IPS-18c (cell line): ENCODE measurements around the gene TIMM22.
"Not testable (repeated sequence)": the region's sequence is repeated elsewhere in the genome, so short reads cannot be mapped to it uniquely, and the experiment has no call there.

Experiments
- H3K4me3 ChIP-seq: 2 replicates; pipeline ENCODE4 v1.7.0; 2013; ENCODE audit warnings: low read depth, mild to moderate bottlenecking, low read length, moderate library complexity; ENCODE audit not compliant: insufficient read depth
- H3K9me3 ChIP-seq: one replicate; pipeline ENCODE4 v1.6.1; 2013; ENCODE audit warnings: mild to moderate bottlenecking, low read length, moderate library complexity; ENCODE audit not compliant: control insufficient read depth, insufficient read depth

TIMM22 gene

GRCh38 chr17:1040216-1040600 is 43.3 kb downstream of the TIMM22 start:
- H3K4me3 ChIP-seq: no peak overlapping the region
- H3K9me3 ChIP-seq: no peaks in the 10 kb centered on the region

DNA sequence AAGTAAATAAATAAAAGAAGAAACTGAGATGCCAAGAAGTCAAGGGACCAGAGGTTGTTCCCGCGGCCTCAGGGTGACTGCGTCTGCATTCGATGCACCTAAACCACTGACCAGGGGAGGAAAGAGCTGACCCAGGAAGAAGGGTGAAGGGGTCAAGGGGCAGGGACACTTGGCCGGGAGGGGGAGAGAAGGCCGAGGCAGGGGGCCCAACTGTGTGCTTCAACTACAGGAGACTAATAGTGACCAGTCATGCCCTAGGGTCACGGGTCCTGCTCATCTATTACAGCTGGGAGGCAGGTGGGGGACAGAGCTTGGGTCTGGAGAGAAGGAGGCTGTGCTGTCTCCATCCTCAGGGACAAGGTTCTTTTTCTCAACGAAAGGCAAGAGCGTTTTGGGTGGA is 44.8 kb downstream of the TIMM22 start:
- Histone ChIP-seq H3K9me3 (no peaks in the 10 kb centered on the region), H3K4me3 (no peak overlapping the region)

DNA sequence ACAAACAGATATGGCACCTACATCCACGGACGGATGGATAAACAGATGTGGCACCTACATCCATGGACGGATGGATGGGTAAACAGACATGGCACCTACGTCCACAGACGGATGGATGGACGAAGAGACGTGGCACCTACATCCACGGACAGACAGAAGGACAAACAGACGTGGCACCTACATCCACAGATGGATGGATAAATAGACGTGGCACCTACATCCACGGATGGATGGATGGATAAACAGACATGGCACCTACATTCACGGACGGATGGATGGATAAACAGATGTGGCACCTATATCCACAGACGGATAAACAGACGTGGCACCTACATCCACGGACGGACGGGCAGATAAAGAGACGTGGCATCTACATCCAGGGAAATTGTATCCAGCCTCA is 45.6 kb downstream of the TIMM22 start:
- Histone ChIP-seq H3K4me3 (no peak overlapping the region), H3K9me3 (no peaks in the 10 kb centered on the region)

GRCh38 chr17:1043601-1044251 is 46.8 kb downstream of the TIMM22 start:
- H3K4me3 ChIP-seq: no peak overlapping the region

DNA sequence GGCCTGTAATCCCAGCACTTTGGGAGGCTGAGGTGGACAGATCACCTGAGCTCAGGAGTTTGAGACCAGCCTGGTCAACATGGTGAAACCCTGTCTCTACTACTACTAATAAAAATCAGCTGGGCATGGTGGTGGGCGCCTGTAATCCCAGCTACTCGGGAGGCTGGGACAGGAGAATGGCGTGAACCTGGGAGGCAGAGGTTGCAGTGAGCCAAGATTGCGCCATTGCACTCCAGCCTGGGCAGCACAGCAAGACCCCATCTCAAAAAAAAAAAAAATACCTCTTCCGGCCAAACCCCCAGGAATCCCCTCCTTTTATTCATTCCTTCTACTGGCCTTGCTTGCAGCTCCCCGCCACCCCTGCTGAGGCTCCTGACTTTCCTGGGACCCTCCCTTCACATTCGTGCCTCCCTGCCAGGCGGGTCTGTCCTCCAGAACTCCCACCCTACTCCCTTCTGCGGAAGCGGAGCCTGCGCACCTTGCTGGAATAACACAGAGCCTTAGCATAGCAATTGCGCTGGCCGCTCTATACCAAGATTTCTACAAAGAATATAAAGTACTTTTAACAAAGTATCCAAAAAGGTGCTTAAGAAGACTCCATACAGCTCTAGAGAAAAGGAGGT is 47.6 kb downstream of the TIMM22 start:
- not testable (repeated sequence) for H3K4me3 ChIP-seq, H3K9me3 ChIP-seq

More at GRCh38 chr17:1043601-1044251, 46.8 kb downstream of the TIMM22 start:
- H3K9me3 ChIP-seq: no peaks in the 10 kb centered on the region

GRCh38 chr17:1045456-1045855 is 48.5 kb downstream of the TIMM22 start:
- no peaks in the 10 kb centered on the region for H3K9me3 ChIP-seq
- no peak overlapping the region for H3K4me3 ChIP-seq

DNA sequence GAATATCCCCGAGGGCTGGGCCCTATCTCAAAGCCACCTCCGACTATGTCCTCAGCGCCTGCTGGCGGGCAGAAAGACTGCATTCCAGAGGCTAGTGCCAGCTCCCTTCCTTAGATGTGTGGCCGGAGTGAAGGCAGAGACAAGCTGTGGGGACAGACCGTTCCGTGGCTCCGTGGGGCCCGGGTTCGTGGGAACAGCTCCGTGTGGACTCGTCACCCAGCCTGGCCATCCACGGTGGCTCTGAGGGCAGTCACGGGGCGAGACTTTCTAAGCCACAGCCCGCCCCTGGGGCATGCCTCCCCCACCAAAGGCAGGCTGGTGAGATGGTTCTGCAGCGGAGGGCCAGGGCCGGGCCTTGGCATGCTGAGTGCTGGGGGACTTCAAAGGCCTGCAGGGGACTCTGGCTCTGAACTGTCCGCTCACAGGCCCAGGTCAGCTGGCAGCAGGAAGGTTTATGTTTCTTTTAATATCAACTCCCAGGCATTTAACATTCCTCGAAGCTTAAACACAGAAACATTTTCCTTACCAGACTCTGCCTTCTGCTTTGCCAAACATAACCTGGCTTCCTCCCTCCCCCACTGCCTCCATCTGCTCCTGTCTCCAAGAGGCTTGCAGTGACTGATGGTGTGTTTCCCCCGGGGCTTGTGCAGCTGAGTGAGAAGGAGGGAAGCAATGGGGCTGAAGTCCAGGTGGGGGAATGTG is 50.4 kb downstream of the TIMM22 start:
- no peaks in the 10 kb centered on the region for H3K9me3 ChIP-seq

DNA sequence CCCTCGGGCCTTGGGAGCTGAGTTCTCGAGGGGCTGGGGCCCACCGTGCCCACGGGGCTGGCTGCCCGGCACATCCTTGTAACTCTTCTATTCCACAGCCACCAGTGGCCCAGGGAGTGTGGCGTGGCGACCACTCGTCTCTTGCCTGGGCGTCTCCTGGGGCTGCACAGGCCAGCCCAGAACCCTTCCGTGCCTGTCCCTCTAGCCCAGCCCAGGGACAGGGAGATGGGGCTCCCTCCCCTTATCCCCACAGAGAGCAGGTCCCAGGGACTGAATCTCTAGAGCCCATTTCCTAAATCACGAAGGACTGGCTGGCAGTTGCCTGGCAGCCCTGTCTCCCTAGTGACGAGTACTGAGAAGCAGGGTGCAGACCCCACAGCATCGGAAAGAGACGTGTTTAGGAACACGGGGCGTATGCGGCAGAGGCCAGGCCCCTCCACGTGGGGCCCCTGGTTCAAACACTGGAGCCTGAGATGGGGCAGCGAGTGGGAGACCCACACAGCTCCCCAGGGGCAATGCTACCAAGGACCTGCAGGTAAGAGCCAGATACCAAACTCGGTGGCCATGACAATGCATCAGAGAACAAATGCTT is 51.0 kb downstream of the TIMM22 start:
- no peak overlapping the region for H3K4me3 ChIP-seq
- no peaks in the 10 kb centered on the region for H3K9me3 ChIP-seq

More for the DNA sequence above, 50.4 kb downstream of the TIMM22 start:
- H3K4me3 ChIP-seq: no peak overlapping the region

DNA sequence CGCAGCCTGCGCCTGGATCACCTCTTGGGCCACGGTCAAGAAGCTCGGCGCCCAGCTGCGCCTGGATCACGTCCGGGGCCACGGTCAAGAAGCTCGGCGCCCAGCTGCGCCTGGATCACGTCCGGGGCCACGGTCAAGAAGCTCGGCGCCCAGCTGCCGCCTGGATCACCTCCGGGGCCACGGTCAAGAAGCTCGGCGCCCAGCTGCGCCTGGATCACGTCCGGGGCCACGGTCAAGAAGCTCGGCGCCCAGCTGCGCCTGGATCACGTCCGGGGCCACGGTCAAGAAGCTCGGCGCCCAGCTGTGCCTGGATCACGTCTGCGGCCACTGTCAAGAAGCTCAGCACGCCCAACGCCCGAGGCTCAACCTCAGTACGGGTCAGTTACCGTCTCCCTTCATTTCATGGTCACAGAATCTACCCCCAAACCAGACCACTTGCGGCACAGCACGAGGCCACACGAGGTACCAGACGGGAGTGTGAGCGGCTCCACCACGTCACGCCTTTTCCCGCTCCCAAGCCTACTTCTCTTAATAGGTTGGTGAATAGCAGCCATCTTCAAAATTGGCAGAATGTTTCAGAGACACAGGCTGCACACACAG is 51.7 kb downstream of the TIMM22 start:
- not testable (repeated sequence) for H3K4me3 ChIP-seq, H3K9me3 ChIP-seq

DNA sequence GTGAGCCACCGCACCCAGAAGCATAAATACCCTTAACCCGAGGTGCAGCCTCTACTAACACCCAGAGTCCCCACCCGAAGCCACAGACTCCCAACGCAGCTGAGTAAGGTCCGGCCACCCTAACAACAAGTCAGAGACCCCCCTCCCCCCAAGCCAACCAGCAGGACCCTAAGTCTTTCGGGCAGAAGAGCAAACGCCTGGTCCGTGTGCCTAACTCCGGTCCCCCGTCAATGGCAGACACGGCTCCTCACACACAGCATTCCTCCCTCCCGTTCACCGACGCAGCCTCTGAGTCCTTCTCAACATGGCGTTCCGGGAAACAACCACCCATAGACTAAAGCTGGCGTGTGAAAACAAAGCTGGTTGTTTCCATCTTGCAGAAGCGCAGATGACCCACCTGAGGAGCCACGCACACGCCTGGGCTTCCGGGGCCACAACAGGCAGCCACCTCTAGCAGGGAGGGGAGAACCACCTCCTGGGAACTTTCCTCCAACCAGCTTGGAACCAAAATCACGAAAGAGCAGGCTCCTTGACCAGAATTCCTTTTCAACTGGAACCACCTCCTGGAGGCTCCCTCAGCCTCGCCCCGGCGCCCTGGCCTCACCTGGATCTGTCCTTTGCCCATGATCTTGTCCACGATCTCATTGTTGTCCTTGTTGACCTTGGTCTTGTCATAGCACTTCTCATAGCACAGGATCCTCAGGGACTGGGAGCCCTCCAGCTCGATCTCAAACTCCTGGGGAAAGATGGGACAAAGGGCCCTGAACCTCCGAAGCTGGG is 52.7 kb downstream of the TIMM22 start:
- Histone ChIP-seq H3K9me3 (no peaks in the 10 kb centered on the region), H3K4me3 (no peak overlapping the region)

DNA sequence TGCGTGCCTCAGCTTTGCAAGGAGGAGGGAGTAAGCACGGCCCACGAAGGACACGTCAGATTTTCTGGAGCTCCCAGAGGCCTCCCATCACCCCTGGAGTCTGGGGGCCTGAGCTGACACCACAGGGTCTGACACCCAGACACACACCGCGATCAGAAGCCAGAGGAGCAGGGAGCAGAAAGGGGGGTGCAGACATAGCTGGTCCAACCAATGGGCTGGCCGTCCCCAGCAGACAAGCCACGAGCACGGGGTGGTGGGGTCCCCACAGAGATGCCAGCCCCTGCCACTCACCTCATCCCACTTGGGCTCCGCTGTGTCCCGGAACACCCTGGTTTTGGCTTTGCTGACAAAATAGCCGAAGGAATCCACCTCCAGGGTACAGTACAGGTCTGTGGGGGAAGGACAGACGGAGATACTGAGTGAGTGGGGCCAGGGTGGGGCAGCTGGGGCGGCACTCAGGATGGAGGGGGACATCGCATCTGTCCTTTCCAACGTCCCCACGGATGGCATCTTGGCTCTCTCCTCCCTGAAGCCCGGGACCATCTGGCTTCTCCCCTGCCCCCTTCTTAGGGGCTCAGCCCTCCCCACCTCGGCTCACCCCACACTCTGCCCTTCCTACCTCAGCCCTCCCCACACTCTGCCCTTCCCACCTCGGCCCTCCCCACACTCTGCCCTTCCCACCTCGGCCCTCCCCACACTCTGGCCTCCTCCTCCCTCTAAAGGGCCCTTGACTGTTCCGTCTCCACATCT is 53.5 kb downstream of the TIMM22 start:
- Histone ChIP-seq H3K4me3 (no peak overlapping the region), H3K9me3 (no peaks in the 10 kb centered on the region)

DNA sequence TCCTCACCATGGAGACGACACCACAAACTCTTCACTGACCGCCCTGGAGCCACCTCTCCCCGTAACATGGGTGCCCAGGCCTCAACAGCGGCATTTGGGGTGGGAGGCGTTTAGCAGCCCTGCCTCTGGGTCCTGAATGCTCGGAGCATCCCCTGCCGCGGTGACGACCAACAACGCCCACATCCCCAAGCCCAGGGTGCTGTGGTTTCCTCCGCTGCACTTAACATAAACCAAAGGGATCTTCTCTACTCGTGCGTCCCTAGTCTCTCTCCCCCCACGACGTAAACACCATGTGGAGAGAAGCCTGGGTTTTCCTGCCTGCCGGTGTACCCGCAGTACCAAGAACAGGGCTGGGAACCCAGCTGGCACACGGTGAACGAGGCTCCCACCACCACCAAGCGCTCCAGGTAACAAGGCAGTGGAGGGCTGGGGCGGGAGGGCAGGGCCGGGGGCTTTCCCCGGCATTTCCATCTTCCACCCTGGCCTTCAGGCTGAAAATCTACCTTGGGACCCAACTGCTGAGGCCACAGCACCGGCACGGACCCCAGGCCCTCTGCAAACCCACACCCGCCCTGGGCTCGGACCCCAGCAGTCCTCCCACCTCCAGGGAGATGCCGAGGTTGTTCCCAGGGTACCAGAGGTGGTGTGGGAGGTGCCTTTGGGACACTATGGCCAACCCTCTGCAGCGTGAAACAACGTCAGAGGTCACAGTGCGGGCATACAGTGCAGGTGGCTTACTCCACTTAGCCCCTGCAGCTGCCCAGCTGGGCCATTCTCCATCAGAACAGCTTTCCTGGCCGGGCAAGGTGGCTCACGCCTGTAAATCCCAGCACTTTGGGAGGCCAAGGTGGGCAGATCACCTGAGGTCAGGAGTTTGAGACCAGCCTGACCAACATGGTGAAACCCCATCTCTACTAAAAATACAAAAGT is 54.3 kb downstream of the TIMM22 start:
- no peak overlapping the region for H3K4me3 ChIP-seq

More for the DNA sequence above, 54.3 kb downstream of the TIMM22 start:
- no peaks in the 10 kb centered on the region for H3K9me3 ChIP-seq
